K562 (cell line): ENCODE results near the gene AMMECR1L. TPM values are rescaled to one million over a fixed set of nuclear protein-coding genes. Genes with fewer than 3 reads are reported as not detected.

Experiments used
- ATAC-seq: fragments of 200-7000 bp; cut with Tn5 transposase; 3 replicates; pipeline ENCODE4 v1.9.1; 2020; ENCODE audit warnings: moderate library complexity
- BruUV-seq: library from RNA; stranded (reverse); fragments of 400-500 nt; replicated peaks from 2 replicates; lab custom pipeline; 2021; lab: Mats Ljungman, UMichigan
- CTCF ChIA-PET: fragments of 300-600 bp; formaldehyde crosslinking; extraction: SDS; loops from one replicate; lab custom pipeline; 2021; ENCODE audit warnings: low intra/inter-chr PET ratio; lab: Yijun Ruan, JAX
- POLR2A ChIA-PET: fragments of 300-600, 350-650 bp; sonication (Branson Sonifier 250); formaldehyde crosslinking; extraction: SDS; loops from one replicate; lab custom pipeline; 2021; ENCODE audit warnings: antibody characterized with exemption, inconsistent platforms; lab: Yijun Ruan, JAX
- DNase-seq, 4 experiments: peaks; one replicate each; pipeline versions ENCODE4 v3.0.0 to v3.0.0-alpha.2; 2011 to 2018; ENCODE audit warnings: low spot score in 3 of 4, mixed read lengths in 3 of 4; ENCODE audit errors: extremely low read depth in 1 of 4
- FAIRE-seq: peaks from 2 replicates; lab custom pipeline; 2011; peaks lifted over from hg19 to GRCh38; lab: Jason Lieb, UNC
- H2AFZ ChIP-seq: 2 replicates; pipeline ENCODE4 v1.6.0; 2011; ENCODE audit warnings: low read depth, low read length, control low read depth, inconsistent platforms
- H3K27ac ChIP-seq: fragments of 200-600 bp; 3 replicates; pipeline ENCODE4 v1.8.0; 2011; ENCODE audit warnings: low read depth, mild to moderate bottlenecking, control low read depth, inconsistent platforms, low read length, moderate library complexity, mixed read lengths; ENCODE audit errors: extremely low read depth
- H3K27me3 ChIP-seq, 2 experiments: fragments of 300-600 bp in 1 of 2; 2 replicates in 1 of 2; 3 replicates in 1 of 2; pipeline versions ENCODE4 v1.6.0 to v1.8.0; 2011; ENCODE audit warnings: inconsistent platforms in 2 of 2, low read length in 2 of 2, mild to moderate bottlenecking in 1 of 2, mixed read lengths in 1 of 2, moderate library complexity in 1 of 2; ENCODE audit not compliant: control insufficient read depth in 2 of 2, insufficient read depth in 2 of 2
- H3K36me3 ChIP-seq: fragments of 300-600 bp; 3 replicates; pipeline ENCODE4 v1.8.0; 2011; ENCODE audit warnings: mild to moderate bottlenecking, low read length, inconsistent platforms; ENCODE audit not compliant: control insufficient read depth, insufficient read depth
- H3K4me1 ChIP-seq, 2 experiments: fragments of 200-600 bp in 1 of 2; replicated peaks in 1 of 2; 2 replicates in 1 of 2; 3 replicates in 1 of 2; pipeline versions ENCODE4 v1.5.1 to v1.8.0; 2011; ENCODE audit warnings: inconsistent platforms in 2 of 2, low read length in 2 of 2, mild to moderate bottlenecking in 1 of 2, mixed read lengths in 1 of 2, moderate library complexity in 1 of 2; ENCODE audit not compliant: control insufficient read depth in 2 of 2, insufficient read depth in 2 of 2
- H3K4me2 ChIP-seq: 2 replicates; pipeline ENCODE4 v1.6.1; 2011; ENCODE audit warnings: low read length, control low read depth, inconsistent platforms, mixed read lengths; ENCODE audit not compliant: insufficient read depth
- H3K4me3 ChIP-seq: fragments of 200-600 bp; sonication (generic), shearing (Covaris generic); 2 replicates; pipeline ENCODE4 v1.5.1; 2016; ENCODE audit warnings: control low read depth, inconsistent platforms
- H3K79me2 ChIP-seq: fragments of 200-600 bp; 3 replicates; pipeline ENCODE4 v1.8.0; 2011; ENCODE audit warnings: low read length, inconsistent platforms; ENCODE audit not compliant: control insufficient read depth, insufficient read depth
- H3K9ac ChIP-seq, 2 experiments: 2 replicates each; pipeline versions ENCODE4 v1.6.0 to v1.6.1; 2011; ENCODE audit warnings: low read depth in 2 of 2, low read length in 2 of 2, control low read depth in 1 of 2, inconsistent platforms in 1 of 2, mild to moderate bottlenecking in 1 of 2, mixed read lengths in 1 of 2; ENCODE audit not compliant: insufficient read depth in 1 of 2
- H3K9me1 ChIP-seq: one replicate; pipeline ENCODE4 v1.6.0; 2011; ENCODE audit warnings: inconsistent platforms, mild to moderate bottlenecking, low read length, moderate library complexity; ENCODE audit not compliant: control insufficient read depth, insufficient read depth
- H3K9me3 ChIP-seq: replicated peaks from 2 replicates; pipeline ENCODE4 v1.5.1; 2011; ENCODE audit warnings: low read depth, low read length, inconsistent platforms; ENCODE audit not compliant: control insufficient read depth, insufficient read depth
- H4K20me1 ChIP-seq: replicated peaks from 2 replicates; pipeline ENCODE4 v1.6.1; 2011; ENCODE audit warnings: low read length, inconsistent platforms, mixed read lengths; ENCODE audit not compliant: control insufficient read depth, insufficient read depth
- BCL6 ChIP-seq: fragments of 250-450 bp; sonication (Bioruptor Pico); IDR thresholded peaks from 2 replicates; pipeline ENCODE4 v1.4.0; 2020
- CBX1 ChIP-seq: sonication (generic); IDR thresholded peaks from 2 replicates; pipeline ENCODE4 v1.6.1; 2016; ENCODE audit warnings: antibody characterized with exemption, low read depth, mild to moderate bottlenecking
- ELK1 ChIP-seq: sonication (generic); formaldehyde crosslinking; IDR thresholded peaks from 2 replicates; pipeline ENCODE4 v1.8.1; 2022; ENCODE audit warnings: missing genetic modification reagents
- FOXK2 ChIP-seq, 2 experiments: fragments of 450-650 bp; IDR thresholded peaks in 1 of 2; conservative IDR thresholded peaks in 1 of 2; 2 replicates each; pipeline ENCODE4 v1.6.1; 2016; ENCODE audit warnings: low read depth in 2 of 2, mild to moderate bottlenecking in 1 of 2
- MBD2 ChIP-seq: sonication (generic); IDR thresholded peaks from 2 replicates; pipeline ENCODE4 v1.6.1; 2016; ENCODE audit warnings: low read depth, borderline replicate concordance
- NEUROD1 ChIP-seq: fragments of 150-350 bp; IDR thresholded peaks from 2 replicates; pipeline ENCODE4 v1.6.1; 2014; ENCODE audit warnings: borderline replicate concordance, low read length, low read depth; ENCODE audit not compliant: partially characterized antibody
- NFIC ChIP-seq: fragments of 450-650 bp; IDR thresholded peaks from 2 replicates; pipeline ENCODE4 v1.6.1; 2017; ENCODE audit warnings: mild to moderate bottlenecking, inconsistent platforms
- NFYB ChIP-seq: IDR thresholded peaks from 2 replicates; pipeline ENCODE4 v1.6.1; 2011; ENCODE audit warnings: mild to moderate bottlenecking, moderate library complexity; ENCODE audit not compliant: insufficient read length; ENCODE audit errors: extremely low read depth
- PRDM10 ChIP-seq: fragments of 450-650 bp; IDR thresholded peaks from 2 replicates; pipeline ENCODE4 v1.6.1; 2018; ENCODE audit not compliant: partially characterized antibody
- RBM22 ChIP-seq: fragments of 200-400 bp; formaldehyde crosslinking; IDR thresholded peaks from 2 replicates; pipeline ENCODE4 v1.6.1; 2018; ENCODE audit warnings: low read length, low read depth; ENCODE audit not compliant: poor library complexity, severe bottlenecking
- SRSF9 ChIP-seq: fragments of 200-400 bp; formaldehyde crosslinking; IDR thresholded peaks from 2 replicates; pipeline ENCODE4 v1.6.1; 2017; ENCODE audit warnings: low read depth, low read length, borderline replicate concordance
- TAF9B ChIP-seq: fragments of 450-650 bp; IDR thresholded peaks from 2 replicates; pipeline ENCODE4 v1.6.1; 2018; ENCODE audit warnings: mild to moderate bottlenecking; ENCODE audit not compliant: partially characterized antibody
- TRIM24 ChIP-seq, 2 experiments: fragments of 450-650 bp; IDR thresholded peaks; 2 replicates each; pipeline ENCODE4 v1.6.1; 2016
- ZNF174 ChIP-seq: fragments of 250-450 bp; sonication (Bioruptor Pico); IDR thresholded peaks from 2 replicates; pipeline ENCODE4 v1.4.0; 2020; ENCODE audit warnings: mild to moderate bottlenecking
- ZNF717 ChIP-seq: fragments of 250-450 bp; sonication (Bioruptor Pico); IDR thresholded peaks from 2 replicates; pipeline ENCODE4 v1.5.0; 2021
- ZNF785 ChIP-seq: fragments of 250-450 bp; sonication (Bioruptor Pico); IDR thresholded peaks from 2 replicates; pipeline ENCODE4 v1.4.0; 2020; ENCODE audit warnings: mild to moderate bottlenecking
- WGBS: fragments of 100-300 bp; shearing (Covaris generic); methylation state at CpG from one replicate; pipeline ENCODE4 v1.1.6; 2016; ENCODE audit warnings: low coverage, mixed read lengths; ENCODE audit not compliant: insufficient coverage; ENCODE audit errors: missing lambda C conversion rate; 5-methylcytosine and 5-hydroxymethylcytosine counted together
- in situ Hi-C: fragments of 300-500 bp; cut with MboI; formaldehyde crosslinking; loops from 4 replicates; pipeline ENCODE4 v1.15.0; 2018; ENCODE audit warnings: inconsistent platforms, mixed read lengths
- intact Hi-C: fragments of 100-400 bp; cut with micrococcal nuclease; formaldehyde crosslinking; loops from 2 replicates; pipeline ENCODE4 v1.14.2; 2022
- polyA plus RNA-seq, 8 experiments: library from polyadenylated mRNA; depleted of rRNA in 4 of 8; stranded (reverse) in 5 of 8; unstranded in 3 of 8; fragments of >200 nt; fragmentation: Nextera tagmentation in 2 of 8; fragmentation: Illumina TruSeq in 1 of 8; extraction: Ambion mirVana in 2 of 8; extraction: Trizol in 1 of 8; gene quantifications; 2 replicates each; pipeline versions ENCODE4 v1.2.1 to v1.2.3, GENCODE V29; 2011 to 2014; ENCODE audit warnings: inconsistent platforms in 1 of 8, missing spikeins in 1 of 8
- total RNA-seq, 7 experiments: library from RNA; depleted of rRNA in 6 of 7; stranded (reverse); fragments of >200 nt in 6 of 7; fragmentation: Illumina TruSeq in 2 of 7; extraction: Trizol in 2 of 7; gene quantifications; 2 replicates each; pipeline versions ENCODE4 v1.2.1 to v1.2.3, GENCODE V29; 2011 to 2021; ENCODE audit warnings: low replicate concordance in 1 of 7

AMMECR1L gene
- total and polyA plus RNA-seq, 9 of the 15 experiments (the other 6 are each of a cell fraction or from before 2014, with no cell fraction given), result 3.7 to 15.3 (median 9.1) TPM

DNA sequence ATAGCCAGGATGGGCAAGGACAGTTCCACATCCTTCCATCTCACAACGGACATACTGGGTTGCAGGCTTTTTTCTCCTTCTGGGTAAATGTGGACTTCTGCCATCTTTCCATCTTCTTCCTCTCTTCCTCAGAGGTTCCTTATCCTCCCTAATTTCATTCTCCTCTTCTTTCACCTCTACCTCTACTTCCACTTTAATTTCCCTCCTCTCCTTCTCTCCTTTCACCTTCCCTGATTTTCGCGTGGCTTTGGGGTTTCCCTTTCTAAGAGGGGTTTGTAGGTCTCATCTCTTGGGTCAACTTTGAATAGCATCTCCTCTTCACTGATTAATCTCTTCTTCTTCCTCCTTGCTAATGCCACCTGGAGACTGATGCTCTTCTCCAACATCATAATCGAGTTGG is 44.9 kb downstream of the AMMECR1L start:
- ChIA-PET CTCF (no interaction called here), POLR2A (interaction anchor here (1.2 to 1.3 kb wide), 2 partner anchors 9 to 16 kb away, joined by 3 to 4 read pairs; no protein-coding TSS in a partner anchor)
- no peak overlapping the region for H3K9ac ChIP-seq
- no peaks in the 10 kb centered on the region for H3K9me3 ChIP-seq
- TF ChIP-seq TRIM24 (IDR thresholded peaks at IDR 0.05) (no peak), ZNF717 (CRISPR knock-in tag) (no peak), FOXK2 (conservative IDR thresholded peaks at IDR 0.05 in 1 of 2, IDR thresholded peaks at IDR 0.05 in 1 of 2; ENCODE audit: low read depth in 2 of 2) (no peak), BCL6 (CRISPR knock-in tag) (no peak), ZNF785 (CRISPR knock-in tag) (no peak), MBD2 (no peak), NEUROD1 (no peak), RBM22 (no peak), TAF9B (no peak), NFYB (no peak), NFIC (no peak), CBX1 (no peak), ZNF174 (no peak), SRSF9 (no peak), ELK1 (no peak), PRDM10 (no peak)
- no peak overlapping the region for H3K27ac ChIP-seq
- in situ Hi-C loops (no loop called here), intact Hi-C loops (no loop called here)
- no TSS peak for BruUV-seq
- no peaks in the 10 kb centered on the region for H3K9me1 ChIP-seq
- H3K4me3 ChIP-seq, result no peak overlapping the region
- no peak for ATAC-seq
- peaks cover 11% of the 10 kb centered on the region; the same call in 1 of the 3 replicates for H3K36me3 ChIP-seq
- peaks cover 4% of the 10 kb centered on the region for H4K20me1 ChIP-seq
- no peak for FAIRE-seq
- WGBS, result 4% methylated on average over 4 of the region's 4 CpGs
- no peak for DNase-seq
- peaks cover 0 to 5% of the 10 kb centered on the region in 2 experiments; a peak in 1 of 5 replicates for H3K27me3 ChIP-seq
- peaks cover 0 to 5% of the 10 kb centered on the region in 2 experiments; a peak in 1 of 5 replicates for H3K4me1 ChIP-seq
- no peak overlapping the region for H3K4me2 ChIP-seq
- no peak overlapping the region for H2AFZ ChIP-seq
- H3K79me2 ChIP-seq, result no peaks in the 10 kb centered on the region
